Mesenteric fat pad (tissue), 1 donor: ENCODE measurements around the gene CDR2. TPM values are rescaled to one million over a fixed set of nuclear protein-coding genes. Genes with fewer than 3 reads are reported as not detected.

Source experiments
- DNase-seq: peaks from one replicate; pipeline ENCODE4 v3.0.0-alpha.2; 2020; ENCODE audit warnings: low spot score
- total RNA-seq: library from RNA; stranded (reverse); fragmentation: NEBNext Ultra II Directional; extraction: Animal tissue kit (Norgen Biotek cat#: 25700); gene quantifications from one replicate; pipeline ENCODE4 v1.2.1, GENCODE V29; 2021
- donor health status: DM: yes; HTN: yes; CAD: no.

Gene CDR2
- total RNA-seq, 1 donor from 2014 or later, result 24.8 TPM

- peak; percentile 76 for DNase-seq
Measured at GRCh38 chr16:22325598-22326368, 48.6 kb downstream of the CDR2 start.

- DNase-seq, result no peak
Measured at GRCh38 chr16:22324787-22325597, 49.4 kb downstream of the CDR2 start.

DNA sequence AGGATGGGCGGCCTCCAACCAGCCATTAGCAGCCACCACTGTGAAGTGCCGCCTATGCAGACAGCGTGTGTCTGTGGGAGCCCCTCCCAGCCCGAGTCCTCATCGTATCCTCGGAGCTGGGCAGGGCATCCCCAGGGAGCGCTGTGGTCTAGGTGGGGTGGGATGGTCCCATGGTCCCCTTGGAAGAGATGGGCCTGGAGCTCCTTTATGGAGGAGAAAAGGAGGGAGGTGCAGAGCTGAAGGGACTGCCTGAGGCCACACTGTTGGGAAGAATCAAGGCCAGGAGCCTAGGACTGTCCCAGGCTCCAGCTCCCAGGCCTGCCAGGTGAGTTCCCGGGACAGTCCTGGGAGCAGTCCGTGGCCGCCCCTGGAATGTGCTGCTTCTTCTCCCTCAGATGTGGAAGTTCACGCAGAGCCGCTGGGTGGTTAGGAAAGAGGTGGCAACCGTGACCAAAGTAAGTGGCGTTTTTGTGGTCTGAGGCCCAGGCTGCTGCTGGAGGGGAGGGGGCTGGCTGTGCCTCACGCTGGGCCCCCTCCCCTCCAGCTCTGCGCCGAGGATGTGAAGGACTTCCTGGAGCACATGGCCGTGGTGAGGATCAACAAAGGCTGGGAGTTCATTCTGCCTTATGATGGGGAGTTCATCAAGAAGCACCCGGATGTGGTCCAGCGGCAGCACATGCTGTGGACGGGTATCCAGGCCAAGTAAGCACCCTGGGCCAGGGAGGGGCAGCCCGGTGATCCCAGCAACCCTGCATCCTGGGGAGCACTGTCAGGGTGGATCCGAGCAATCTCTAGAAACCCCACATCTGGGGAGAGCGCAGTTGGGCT lies 50.2 kb downstream of the CDR2 start:
- peak; percentile 68 for DNase-seq

DNA sequence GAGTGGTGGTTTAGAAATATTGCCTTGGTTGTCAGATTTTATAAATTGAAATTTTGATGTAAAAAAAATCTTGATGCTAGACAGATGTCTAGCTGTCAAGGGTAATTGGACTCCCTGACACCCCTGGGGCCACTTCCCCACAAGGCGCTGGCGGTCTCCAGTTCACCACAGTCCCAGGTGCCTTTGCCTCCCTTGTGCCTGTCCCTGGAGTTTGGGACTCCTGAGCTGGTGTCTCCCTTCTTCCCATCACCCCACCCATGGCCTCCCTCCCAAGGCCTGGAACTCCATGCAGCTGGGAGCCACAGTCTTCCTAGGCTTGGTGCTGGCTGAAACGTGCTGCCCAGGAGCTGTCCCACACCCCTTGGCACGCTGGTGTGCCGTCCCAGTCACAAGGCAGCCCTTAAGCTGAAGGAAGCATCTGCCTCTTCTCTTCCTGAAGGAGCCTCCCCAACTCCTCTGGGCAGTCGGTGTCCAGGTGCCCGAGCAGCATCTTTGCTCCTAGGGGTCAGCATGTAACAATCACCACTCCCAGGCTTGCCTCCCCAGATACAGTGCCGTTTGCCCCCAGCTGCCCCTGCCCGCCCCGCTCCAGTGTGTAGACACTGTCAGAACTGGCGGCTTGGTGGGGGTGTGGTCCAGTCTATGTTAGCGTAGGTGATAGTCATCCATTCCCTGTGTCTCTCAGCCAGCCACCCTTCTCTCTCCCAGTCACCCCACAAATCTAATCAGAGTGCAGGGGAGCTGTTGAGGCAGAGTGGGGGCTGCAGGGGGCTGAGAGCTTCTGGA lies 51.1 kb downstream of the CDR2 start:
- peak; percentile 67 for DNase-seq

DNA sequence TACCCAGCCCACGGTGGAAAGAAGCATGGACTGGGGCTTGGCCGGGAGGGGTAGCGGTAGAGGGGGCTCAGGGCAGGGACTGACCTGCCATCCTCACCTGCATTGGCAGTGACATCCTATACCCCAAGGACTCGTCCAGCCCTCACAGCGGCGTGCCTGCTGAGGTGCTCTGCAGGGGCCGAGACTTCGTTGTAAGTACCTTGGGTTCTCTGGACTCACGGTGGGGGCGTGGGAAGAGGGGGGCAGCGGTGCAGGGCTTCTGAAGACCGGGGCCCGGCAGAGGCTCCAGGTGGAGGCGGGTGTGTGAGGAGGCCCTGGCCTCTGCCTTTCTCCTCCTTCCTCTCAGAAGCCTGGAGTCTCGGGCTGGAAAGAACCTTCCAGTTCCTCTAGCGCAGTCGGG lies 51.7 kb downstream of the CDR2 start:
- peak; percentile 85 for DNase-seq

DNA sequence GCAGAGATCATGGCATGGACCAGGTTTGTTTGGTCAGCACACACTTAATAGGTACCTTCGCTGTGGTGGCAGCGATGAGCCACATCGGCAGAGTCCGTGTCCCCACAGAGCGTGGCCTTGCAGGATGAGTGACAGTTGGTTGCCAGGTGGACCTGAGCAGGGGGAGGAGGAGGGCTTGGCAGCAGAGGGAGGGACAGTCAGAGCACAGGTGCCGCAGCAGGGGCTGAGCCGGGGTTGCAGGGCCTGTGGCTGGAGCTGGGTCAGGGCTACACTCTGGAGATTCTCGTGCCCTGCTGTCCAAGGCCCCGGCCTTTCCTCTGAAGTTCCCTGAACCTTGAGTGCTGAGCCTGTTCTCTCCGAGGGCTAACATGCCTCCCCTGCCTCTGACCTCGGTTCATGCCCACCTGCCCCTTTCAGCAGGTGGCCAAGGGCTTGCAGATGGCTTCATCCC lies 52.4 kb downstream of the CDR2 start:
- peak; percentile 87 for DNase-seq

- DNase-seq, result peak; percentile 81
Measured at GRCh38 chr16:22321340-22322001, 52.9 kb downstream of the CDR2 start.

DNA sequence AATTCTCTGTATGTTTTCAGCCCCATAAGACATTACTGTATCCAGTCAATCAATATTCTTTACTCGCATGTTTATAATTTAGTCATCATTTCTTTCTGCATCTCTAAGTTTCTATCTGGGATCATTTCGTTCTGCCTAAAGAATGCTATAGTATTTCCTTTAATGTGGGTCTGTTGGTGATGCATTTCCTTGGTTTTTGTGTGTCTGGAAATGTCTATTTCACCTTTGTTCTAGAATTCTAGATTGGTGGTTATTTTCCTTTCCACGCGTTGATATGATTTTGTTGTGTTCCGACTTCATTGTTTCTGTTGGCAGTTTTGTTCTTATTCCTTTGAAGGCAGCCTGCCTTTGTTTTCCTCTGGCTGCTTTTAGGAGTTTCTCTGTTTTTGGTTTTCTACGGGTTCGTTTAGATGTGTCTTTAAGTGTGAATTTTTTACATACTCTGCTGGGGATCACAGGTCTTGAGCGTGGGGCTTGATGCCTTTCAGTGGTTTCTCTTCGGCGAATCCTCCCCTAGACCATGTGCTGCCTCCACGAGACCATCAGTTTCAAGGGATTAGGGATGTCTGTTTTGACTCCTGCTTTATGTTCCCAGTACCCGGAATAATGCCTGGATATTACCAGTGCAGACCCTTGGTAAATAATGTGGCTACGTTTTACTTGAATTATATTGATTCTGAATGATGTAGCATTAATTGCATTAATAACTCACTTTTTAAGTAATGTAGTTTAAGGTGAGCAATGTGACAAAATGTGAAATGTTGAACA lies 53.7 kb downstream of the CDR2 start:
- DNase-seq, result no peak

DNA sequence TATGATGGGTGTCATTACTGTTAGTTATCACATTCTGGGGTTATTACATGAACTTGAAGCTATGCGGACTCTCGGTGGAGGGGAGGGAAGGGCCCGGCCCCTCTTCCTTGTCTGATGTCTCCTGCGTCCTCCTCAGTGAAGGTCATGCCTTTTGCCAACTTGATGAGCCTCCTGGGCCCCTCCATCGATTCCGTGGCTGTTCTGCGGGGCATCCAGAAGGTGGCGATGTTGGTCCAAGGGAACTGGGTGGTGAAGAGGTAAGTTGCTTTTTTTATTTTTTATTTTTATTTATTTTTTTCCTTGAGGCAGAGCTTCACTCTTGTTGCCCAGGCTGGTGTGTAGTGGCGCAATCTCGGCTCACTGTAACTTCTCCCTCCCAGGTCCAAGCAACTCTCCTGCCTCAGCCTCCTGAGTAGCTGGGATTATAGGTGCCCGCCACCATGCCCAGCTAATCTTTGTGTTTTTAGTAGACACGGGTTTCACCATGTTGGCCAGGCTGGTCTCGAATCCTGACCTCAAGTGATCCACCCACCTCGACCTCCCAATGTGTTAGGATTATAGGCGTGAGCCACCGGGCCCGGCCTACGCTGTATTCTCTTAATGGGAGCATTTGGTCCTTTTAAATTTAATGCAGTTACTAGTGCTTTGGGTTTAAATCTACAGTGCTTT lies 55.6 kb downstream of the CDR2 start:
- DNase-seq, result peak; percentile 88

GRCh38 chr16:22317625-22318024 lies 56.8 kb downstream of the CDR2 start:
- peak; percentile 49 for DNase-seq

- peak; percentile 86 for DNase-seq
Measured at GRCh38 chr16:22317001-22317530, 57.4 kb downstream of the CDR2 start.

DNA sequence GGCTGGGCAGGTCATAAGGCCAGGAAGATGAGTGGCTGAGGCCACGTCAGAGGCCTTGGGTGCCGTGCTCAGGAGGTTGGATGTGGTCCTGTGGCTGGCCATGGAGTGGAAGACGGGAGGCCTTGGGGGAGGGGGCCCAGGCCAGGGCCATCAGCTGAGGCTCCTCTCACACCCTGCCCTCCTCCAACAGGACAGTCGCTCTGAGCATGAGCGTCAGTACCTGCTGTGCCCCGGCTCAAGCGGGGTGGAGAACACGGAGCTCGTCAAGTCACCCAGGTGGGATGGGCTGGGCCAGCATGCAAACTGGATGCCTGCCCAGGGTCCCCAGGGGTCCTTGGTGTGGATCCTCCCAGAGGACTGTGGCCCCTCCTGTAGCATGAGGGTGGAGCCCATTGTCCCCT lies 58.0 kb downstream of the CDR2 start:
- DNase-seq, result peak; percentile 90

DNA sequence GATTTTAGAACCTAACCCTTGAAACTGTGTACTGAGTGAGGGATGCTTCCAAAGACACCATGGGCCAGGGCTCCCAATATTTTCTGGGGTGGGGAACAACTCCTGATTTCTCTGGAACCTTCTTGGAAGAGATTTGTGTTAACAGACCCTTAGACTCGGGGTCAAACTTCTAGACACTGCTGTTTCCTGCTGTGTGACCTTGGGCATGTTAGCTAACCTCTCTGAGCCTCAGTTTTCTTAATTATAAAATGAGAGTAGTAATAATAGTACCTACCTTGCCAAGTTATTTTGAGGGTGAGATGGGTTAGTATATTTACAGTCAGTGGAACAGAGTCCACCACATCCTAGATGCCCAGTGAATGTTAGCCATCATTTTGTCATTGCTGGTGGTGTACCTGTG lies 58.4 kb downstream of the CDR2 start:
- no peak for DNase-seq

GRCh38 chr16:22314661-22315626 lies 59.5 kb downstream of the CDR2 start:
- DNase-seq, result peak; percentile 75

DNA sequence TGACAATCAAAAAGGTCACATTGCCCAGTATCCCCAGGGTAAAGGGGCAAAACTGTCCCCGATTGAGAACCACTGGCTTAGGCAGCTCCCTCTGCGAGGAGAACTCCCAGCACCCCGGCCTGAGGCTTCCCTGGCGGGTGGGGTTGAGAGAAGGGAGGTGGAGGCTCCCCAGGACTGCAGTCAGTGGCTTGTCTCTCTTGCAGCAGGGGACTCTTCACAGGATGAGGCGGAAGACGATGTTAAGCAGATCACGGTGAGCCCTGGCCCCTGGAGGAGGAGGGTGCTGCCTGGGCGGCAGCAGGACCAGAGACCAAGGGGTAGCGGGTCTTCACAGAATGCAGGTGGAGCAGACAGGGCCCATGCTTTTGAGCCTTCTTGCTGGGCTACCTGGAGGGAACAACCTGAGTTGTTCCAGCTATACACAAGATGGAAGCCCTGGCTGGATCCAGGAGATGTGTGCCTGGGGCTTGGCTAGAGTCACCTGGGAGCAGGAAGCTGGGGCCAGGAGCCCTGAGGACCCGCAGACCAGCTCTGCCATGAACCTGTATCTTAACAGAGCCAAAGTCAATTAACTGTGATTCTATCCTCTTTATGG lies 60.4 kb downstream of the CDR2 start:
- DNase-seq, result peak; percentile 76

DNA sequence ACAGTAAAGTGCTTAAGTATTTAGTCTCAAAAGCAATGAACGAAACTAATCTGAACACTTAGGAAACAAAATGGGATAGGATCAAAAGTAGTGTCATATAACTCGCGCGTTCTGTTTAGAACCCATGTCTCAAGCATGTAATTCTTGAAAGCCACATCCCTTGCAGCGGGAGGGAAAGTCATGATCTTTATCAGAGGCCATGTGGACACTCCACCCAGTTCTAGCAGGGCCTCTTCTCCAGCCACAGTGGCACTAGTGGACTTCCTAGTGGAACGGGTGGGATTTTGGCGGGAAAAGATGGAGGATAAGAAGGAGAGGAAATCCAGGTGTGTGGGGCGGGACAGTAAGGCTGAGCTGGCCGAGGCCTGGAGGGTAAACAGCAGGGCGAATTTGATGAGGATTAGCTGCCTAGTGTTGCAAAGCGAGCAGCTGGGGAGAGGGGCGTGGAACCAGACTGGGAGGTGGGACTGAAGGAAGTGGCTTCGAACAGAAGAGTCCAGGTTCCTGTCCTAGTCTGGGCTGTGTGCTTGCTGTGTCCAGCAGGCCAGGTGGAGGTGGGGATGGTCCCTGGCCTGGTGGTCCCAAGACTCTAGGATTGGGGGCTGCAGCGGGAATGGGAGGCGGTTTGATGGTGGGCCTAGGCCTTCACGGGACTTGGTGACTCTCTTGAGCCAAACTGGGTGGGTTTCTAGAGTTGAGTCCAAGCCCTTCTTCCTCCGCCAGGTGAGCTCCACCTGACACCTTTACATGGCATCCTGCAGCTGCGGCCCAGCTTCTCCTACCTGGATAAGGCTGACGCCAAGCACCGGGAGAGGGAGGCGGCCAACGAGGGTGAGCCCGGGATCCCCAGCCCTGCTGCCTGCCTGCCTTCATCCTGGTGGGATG lies 61.3 kb downstream of the CDR2 start:
- peak; percentile 86 for DNase-seq
